Activated naive CD4-positive, alpha-beta T cell (primary cell): ENCODE measurements around the gene PEX5L.
"Not testable (repeated sequence)": the region's sequence is repeated elsewhere in the genome, so short reads cannot be mapped to it uniquely, and the experiment has no call there.

Experiments used
- DNase-seq, 4 experiments: peaks; one replicate each; lab custom pipeline; 2025; lab: John Stamatoyannopoulos, UW

The PEX5L gene

DNA sequence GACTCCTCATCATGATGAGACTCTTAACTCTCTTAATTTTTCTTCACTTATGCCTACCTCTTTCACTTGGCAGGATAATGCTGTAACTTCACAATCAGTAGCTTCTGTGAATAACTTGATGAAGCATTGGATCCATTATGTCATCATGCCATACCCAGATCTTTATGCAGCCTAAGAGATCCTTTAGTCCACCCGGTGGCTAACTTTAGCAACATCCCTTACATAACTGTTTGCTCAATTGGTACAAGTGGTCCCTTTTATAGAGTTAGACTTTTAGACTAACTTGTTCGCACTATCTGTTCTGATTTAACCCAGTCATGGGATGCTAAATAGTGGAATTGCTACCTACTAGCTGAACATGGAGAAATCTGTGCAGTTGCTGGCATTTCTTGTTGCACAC lies 199.4 kb downstream of the PEX5L start:
- DNase-seq, result no peak

DNA sequence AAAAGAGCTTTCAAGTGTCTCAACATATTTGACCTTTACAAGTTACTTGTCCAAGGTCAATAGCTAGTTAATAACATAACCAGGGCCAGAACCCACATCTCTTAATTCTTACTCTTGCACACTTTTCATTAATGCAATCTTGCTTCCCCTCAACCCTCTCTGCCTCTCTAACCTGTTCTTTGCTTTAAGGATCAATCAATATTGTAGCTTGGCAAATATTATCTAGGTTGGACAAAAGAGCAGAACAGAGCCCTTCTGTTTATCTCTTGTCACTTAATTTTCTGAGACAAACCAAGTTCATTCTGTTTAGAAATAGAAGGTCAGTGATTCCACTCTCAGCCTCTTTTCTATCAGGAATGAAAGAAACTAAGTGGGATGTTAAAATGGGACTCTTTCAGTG lies 203.4 kb downstream of the PEX5L start:
- DNase-seq, result no peak

DNA sequence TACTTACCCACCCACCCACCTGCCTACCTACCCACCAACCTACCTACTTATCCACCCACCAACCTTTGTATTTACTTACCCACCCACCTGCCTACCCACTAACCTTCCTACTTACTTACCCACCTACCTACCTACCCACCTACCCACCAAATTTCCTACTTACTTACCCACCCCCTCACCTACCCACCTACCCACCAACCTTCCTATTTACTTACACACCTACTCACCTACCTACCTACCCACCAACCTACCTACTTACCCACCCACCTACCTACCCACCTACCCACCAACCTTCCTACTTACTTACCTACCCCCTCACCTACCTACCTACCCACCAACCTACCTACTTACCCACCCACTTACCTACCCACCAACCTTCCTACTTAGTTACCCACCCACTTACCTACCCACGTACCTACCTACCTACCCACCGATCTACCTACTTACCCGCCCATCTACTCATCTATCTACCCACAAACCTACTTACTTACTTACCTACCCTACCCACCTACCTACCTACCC lies 204.3 kb downstream of the PEX5L start:
- DNase-seq, result no peak

DNA sequence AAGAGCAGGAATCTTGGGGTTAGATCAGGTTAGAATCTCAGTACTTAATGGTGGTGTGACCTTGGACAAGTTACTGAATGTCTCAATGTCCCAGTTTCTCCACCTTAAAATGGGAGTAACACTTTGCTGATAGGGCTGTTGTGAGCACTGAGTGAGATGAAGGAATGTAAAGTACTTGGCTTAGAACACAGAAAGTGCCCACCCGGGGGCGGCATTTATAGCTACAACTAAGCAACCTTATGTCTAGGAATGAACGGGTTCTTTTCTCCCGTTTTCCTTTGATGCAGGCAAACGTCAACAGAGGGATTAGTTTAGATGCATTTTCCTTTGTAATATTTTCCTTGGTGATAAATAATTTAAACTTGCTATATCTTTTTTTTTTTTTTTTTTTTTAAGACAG lies 207.3 kb downstream of the PEX5L start:
- DNase-seq, result no peak

DNA sequence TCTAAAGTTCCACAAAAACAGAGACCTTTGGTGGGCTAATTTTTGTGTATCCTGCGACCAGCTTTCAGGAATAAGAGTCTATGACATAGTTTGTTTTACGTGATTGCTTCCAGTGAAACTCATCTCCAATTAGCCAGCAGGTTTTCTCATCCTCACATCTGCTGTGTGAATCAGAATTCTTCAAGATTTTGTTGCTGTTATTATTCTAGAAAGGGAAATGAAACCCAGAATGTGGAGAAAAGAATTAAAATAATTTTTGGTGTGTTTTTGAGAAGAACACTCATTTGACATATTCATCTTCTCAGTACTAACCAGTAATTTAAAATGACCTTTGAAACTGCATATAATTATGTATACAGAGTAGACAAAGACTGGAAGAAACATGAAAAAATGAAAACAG lies 208.0 kb downstream of the PEX5L start:
- DNase-seq, result no peak

DNA sequence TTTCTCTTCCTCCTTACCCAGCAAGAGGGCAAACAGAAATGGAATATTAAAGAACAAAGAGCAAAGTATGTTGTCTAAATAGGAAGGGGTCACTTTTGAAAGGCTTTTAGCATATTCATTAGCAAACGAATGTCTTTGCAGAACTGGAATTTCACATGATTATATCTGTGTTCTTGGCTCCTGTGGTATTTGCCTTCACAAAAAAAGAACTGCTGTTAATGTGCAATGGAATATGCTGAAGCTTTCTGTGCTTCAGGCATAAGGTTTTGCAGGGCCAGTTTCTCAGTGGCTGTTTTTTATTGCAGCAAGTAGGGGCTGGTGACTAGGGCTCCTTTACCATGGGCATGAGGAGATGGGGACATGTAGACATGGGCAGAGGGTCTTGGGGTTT lies 210.5 kb downstream of the PEX5L start:
- no peak for DNase-seq

DNA sequence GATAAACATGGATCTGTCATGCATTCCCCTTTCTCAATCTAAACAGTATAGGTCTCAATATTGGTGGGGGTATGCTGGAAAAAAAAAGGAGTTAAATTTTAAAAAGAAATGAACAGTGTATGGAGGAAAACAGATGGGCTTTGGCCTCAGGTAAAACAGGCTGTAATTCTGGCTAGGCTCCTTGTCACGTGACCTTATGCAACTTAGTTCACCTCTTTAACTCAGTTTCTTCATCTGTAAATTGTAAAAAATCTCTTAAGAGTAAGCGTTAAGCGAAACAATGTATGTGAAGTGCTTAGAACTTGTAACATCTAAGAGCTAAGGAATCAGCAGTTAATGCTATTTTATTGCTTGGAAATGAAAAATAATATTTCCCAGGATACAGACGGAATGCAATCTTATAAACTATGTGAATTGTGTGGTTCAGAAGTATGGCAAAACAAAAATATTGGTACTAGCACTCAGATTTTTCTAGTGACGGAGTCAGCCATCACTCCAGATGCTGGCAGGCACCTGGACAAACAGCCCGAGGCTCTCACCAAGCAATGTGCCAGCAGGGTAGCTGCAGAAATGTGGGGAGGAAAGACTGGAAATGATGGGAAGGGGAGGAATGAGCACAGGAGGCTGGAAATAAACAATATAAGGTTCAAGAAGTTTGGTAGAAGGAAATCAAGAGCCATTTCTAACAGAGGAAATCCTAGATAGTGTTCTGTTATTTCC lies 211.1 kb downstream of the PEX5L start:
- no peak for DNase-seq

DNA sequence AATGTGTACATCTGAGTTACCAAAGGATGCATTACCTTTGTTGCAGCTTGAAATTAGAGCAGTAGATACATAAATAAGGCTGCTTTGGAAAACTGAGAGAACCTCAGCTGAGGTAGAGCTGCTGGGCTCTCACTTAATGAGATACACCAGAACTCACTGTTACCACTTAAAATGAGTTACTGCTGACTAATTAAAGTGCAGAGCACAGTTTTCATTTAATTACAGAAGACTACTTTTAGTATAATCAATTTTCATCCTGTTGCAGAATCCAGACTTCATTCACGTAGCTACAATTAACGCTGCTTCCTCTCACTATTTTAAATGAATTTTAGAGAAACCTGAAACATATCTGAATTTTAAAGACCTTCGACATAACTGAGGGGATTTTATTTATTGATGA lies 214.4 kb downstream of the PEX5L start:
- no peak for DNase-seq

DNA sequence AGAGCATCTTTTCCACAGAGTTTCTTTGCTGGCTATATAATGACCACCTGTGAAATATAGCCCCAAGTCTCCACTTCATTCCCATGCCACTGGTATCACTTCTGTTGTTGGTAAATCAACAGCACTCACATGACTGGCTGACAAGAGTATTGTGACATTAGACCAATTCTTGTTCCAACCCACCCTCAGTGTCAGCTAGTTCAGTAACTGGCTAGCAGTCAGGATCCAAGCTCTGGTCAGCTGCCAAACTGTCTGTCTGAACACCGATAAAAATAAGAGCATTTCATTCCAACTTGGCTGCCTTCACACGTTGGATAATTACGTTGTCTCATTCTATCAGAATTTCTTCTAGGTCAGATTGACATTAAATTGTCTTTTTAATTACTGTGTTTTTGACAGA lies 217.4 kb downstream of the PEX5L start:
- DNase-seq, result no peak

DNA sequence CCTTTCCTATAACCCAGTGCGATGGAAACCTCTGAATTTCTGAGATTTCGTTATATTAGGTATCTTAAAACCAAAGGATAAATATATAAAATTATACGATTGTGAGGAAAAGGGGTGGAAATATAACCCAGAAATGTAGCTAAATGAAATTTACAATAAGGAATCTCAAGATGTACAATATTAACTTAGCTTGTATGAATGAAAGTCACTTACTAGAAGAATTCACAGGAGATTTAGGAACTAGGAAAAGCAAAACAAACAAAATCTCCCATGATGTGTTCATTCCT lies 224.7 kb downstream of the PEX5L start:
- DNase-seq, result no peak

DNA sequence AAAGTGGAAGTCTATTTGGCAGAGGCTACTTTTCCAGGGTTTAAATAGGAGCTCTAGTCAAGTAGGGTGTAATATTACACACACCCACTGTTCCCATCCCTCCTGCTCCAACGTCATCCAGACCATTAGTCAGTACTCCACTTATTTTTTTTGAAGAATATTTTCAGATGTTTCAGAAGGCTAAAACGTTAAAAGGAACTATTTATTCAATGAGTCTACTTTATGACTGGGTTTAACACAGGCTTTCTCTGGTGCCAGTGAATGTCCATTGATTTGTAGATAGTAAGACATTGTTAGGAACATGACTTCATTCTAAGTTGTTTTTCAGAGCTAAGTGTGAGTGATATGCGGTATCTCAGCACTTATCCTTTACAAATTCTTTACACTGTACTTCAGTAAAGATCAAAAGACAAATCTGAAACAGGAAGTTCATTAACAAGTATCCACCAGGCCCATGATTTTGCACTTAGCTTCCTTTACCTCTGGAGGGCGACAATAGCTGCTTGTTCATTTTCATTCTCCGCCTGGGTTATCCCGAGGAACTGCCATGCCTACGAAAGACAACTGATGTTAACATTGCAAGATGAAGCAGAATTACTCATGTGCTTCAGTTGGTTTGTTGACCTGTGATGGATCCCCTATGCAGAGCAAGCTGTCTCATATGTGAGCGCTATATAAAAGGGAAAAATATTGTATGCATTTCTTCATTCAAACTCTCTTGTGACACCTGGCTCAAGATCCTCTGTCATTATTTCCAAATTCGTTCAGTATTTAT lies 225.2 kb downstream of the PEX5L start:
- no peak for DNase-seq

DNA sequence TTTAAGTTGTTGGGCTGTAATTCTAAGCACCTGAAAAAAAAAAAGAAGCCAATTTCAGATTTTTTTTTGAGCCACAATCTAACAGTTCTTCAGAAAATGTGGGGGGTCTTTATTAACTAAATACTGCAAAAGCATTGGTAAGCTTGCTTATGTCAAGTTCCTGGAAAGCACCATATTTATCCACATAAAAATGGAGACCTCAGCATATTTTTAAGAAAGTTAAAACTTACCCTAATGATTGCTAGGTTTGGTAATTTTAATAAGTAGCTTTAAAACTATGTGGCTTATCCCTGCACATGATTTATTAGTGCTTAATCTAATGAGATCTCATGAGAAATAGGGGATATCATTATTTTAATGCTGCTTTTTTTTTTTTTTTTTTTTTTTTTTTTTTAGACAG lies 227.1 kb downstream of the PEX5L start:
- DNase-seq, result no peak

DNA sequence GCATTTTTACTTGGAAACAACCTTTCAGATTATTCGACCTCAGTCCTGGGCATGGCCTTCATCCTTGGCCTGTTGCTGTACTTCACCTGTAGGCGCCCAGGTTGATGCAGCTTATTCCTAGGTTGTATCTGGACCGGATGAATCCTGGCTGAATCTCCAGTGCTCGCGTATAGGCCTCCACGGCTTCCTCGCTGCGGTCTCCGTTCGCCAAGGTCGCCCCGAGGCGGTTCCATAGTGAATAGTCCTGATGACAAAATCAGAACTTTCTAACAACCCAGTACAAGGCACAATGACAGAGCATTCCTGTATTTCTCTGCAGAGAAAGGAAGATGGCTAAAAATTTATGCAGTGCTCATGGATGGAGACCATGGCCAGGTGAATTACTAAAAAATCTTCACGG lies 229.1 kb downstream of the PEX5L start:
- no peak for DNase-seq

DNA sequence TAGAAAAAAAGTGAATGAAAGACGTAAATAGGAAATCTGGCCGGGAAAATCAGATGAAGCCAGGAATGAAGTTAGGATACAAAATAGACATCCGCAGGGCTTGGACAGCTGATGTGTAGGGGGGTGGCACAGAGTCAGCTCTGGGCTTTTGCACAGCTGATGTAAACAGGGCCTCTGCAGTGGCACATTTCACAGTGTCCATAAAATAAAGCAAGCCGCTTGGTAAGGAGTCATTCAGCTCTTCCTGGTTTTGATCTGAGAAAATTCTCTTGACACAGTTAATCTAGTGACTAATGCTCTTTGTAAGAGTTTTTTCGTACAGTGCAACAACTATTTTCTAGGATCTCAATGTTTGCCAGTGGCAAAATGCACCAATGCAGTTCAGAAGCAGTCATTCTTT lies 230.6 kb downstream of the PEX5L start:
- no peak for DNase-seq

DNA sequence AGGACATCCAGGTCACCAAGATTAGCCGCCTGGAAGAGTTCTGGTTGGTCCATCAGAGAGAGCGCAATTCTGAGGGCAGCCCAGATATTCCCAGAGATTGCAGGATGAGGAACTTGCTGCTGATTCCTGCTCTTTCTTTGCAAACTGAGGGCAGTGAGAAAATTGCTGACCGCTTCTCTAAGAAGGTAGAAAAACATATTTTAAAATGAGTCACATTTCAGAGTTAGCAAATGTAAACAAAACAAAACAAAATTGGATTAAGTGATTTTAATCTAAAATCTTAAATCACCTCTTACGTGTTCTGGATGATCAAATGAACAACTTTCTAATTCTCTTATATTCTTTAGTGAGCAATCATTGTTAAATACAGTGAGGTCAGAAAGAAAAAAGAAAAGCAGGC lies 234.9 kb downstream of the PEX5L start:
- DNase-seq, result no peak

DNA sequence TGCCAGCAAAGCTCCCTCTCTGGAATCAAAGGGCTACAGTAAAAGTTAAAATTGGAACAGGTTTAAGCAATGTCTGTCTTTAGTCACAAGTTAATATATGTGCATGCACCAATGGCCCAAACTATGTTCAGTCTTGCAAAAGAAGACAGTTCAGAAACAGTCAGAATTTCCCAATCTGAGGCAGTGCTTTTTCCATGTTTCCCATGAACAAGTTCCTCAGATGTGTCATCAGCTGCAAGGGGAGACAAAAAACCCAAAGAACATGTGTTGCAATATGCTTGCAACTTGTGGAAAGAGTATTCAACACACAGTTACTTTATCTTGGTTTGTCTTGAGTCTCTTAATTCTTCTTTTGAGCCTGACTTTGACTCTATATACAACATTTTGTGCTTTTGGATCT lies 235.5 kb downstream of the PEX5L start:
- no peak for DNase-seq

DNA sequence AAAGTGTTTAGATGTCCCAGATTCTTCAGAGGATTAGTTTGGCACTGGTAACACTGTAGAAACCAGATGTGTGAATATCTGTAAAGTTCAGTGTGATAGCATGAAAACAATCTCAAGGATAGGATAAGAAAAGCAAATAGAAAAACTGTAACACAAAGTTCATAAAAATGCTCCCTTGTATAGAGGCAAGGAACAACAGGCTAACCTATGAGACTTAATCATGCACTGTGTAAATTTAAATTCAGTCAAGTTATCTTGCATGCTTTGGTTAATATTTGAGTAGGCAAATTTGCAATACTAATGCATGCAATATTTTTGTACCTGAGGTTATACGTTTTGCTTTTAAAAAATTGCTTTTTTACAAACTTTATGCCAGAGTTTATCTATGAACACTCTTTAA lies 239.5 kb downstream of the PEX5L start:
- no peak for DNase-seq

DNA sequence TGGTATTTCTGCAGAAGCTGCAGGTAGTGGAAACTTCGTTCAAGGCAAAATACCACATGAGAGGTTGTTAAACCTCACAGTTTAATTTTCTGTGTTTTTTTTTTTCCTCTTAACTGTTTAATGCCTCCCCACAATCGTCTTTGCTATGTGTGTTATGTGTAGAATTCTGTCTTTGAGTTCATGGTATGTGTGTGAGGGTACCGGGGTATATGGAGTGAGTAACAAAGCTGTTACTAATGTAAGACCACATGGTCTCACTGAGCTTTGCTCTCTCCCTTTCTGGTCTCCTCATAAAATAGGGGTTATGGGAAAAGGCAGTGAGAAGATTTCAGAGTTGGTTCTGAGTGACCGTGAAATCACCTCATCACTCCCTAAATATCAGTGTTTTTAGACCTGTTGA lies 240.3 kb downstream of the PEX5L start:
- no peak for DNase-seq

DNA sequence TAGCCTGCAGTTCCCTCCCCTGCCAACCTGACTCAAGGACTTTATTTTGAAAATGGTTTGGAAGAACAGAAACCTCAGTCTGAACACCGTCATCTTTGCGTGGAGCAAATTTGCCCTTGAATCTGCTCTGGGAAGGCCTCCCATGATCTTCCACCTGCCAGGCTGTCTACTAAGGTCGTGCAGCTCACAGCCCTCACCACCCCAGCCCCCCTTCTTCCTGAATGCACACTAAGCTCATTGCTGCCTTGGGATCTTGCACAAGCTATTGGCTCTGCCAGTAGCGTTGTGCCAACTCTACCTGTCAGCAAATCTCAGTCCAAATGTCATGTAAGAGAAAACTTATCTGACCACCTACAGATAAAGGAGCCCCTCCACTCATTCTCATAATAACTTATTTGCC lies 242.4 kb downstream of the PEX5L start:
- DNase-seq, result no peak

DNA sequence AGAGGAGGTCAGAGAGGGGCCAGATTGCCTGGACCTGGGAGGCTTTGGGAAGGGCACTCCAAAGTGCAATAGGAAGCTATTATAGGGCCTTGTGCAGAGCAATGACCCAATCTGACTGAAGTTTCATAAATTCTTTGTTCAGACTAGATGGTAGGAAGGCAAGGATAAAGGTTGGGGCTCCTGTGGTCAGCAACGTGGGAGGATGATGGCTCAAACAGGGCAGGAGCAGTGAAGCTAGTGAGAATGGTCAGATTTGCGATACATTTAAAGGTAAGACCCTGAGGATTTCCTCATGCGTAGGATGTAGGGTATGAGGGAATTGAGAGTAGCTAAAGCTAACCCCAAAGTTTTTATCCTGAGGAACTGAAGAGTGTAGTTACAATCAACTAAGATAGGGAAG lies 244.9 kb downstream of the PEX5L start:
- no peak for DNase-seq

DNA sequence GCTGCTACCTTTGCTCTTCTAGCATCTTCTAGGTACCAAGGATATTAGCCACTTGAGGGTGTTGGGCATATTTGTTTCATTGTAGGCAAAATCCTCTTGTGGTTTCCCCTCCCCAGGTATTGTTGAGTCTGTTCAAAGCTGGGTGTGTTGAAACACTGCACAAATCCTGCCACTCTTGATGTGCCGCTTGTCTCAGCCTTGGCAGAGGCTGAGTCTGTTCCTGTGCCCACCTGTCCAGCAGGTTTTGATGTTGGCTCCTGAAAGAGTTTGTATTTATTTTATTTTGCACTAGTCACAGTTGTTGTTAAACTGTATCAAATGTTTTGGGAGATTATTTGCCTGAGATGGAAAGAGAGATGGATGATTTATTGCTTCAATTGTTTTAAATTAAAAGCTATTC lies 247.7 kb downstream of the PEX5L start:
- no peak for DNase-seq

DNA sequence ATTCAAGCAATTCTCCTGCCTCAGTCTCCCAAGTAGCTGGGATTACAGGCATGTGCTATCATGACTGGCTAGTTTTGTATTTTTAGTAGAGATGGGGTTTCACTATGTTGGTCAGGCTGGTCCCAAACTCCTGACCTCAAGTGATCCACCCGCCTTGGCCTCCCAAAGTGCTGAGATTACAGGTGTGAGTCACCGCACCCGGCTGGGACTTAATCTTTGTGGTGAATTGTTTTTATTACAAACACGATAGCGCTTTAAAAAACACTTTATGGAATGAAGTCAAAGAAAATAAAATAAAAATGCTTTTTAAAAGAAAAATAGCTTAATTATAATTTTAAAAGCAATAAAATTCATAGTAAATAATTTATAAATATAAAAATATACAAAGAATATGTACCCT lies 253.9 kb downstream of the PEX5L start:
- DNase-seq, result not testable (repeated sequence)

DNA sequence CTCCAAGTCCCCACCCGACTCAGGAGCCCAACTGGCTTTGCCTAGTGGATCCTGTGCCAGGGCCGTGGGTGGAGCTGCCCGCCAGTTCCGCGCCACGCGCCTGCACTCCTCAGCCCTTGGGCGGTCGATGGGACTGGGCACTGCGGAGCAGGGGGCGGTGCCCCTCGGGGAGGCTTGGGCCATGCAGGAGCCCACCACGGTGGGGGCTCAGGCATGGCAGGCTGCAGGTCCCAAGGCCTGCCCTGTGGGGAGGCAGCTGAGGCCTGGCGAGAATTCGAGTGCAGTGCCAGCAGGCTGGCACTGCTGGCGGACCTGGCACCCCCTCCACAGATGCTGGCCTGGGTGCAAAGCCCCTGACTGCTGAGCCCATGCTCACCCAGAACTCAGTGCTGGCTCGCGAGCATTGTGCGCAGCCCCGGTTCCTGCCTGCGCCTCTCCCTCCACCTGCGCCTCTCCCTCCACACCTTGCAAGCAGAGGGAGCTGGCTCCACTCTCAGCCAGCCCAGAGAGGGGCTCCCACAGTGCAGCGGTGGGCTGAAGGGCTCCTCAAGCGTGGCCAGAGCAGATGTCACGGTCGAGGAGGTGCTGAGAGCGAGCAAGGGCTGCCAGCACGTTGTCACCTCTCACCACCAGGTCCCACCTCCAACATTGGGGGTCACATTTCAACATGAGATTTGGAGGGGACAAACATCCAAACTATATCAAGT lies 261.2 kb downstream of the PEX5L start:
- DNase-seq, result no peak
